GM12878 (cell line): ENCODE measurements around the gene PPP6C. TPM values are rescaled to one million over a fixed set of nuclear protein-coding genes. Genes with fewer than 3 reads are reported as not detected.

Source experiments
- ATAC-seq: fragments of 200-7000 bp; cut with Tn5 transposase; 3 replicates; pipeline ENCODE4 v1.9.1; 2020; ENCODE audit warnings: mild to moderate bottlenecking, moderate library complexity
- BruUV-seq: library from RNA; stranded (reverse); fragments of 400-500 nt; replicated peaks from 2 replicates; lab custom pipeline; 2021; lab: Mats Ljungman, UMichigan
- CTCF ChIA-PET: fragments of 300-600 bp; sonication (Branson Sonifier 250); formaldehyde crosslinking; extraction: SDS; loops from one replicate; lab custom pipeline; 2021; ENCODE audit warnings: inconsistent platforms; lab: Yijun Ruan, JAX
- POLR2A ChIA-PET: fragments of 350-600 bp; formaldehyde crosslinking; extraction: SDS; loops from one replicate; lab custom pipeline; 2021; ENCODE audit warnings: inconsistent platforms; lab: Charles Lee
- RAD21 ChIA-PET: fragments of 300-600 bp; sonication (Branson Sonifier 250); formaldehyde crosslinking; loops from one replicate; lab custom pipeline; 2023; ENCODE audit warnings: antibody characterized with exemption; ENCODE audit not compliant: unreplicated experiment; lab: Charles Lee
- SMC1A ChIA-PET: fragments of 300-600 bp; sonication (Branson Sonifier 250); formaldehyde crosslinking; loops from one replicate; lab custom pipeline; 2023; ENCODE audit not compliant: unreplicated experiment, uncharacterized antibody; lab: Charles Lee
- DNase-seq: peaks from one replicate; pipeline ENCODE4 v3.0.0-alpha.2; 2011; ENCODE audit warnings: low read depth, low spot score
- FAIRE-seq: peaks from 3 replicates; lab custom pipeline; 2011; peaks lifted over from hg19 to GRCh38; lab: Jason Lieb, UNC
- H2AFZ ChIP-seq: 2 replicates; pipeline ENCODE4 v1.6.0; 2011; ENCODE audit warnings: low read depth, low read length, control low read depth; ENCODE audit not compliant: control insufficient read depth
- H3K27ac ChIP-seq: 2 replicates; pipeline ENCODE4 v1.5.1; 2011; ENCODE audit warnings: control low read depth; ENCODE audit not compliant: control insufficient read depth, insufficient read depth
- H3K27me3 ChIP-seq, 2 experiments: replicated peaks in 1 of 2; 2 replicates each; pipeline versions ENCODE4 v1.6.0 to v1.6.1; 2011; ENCODE audit warnings: low read length in 1 of 2; ENCODE audit not compliant: control insufficient read depth in 2 of 2, insufficient read depth in 2 of 2
- H3K36me3 ChIP-seq, 2 experiments: 2 replicates each; pipeline ENCODE4 v1.5.1; 2011; ENCODE audit warnings: low read length in 1 of 2; ENCODE audit not compliant: control insufficient read depth in 2 of 2, insufficient read depth in 2 of 2
- H3K4me1 ChIP-seq: 2 replicates; pipeline ENCODE4 v1.6.1; 2011; ENCODE audit warnings: mild to moderate bottlenecking, low read length, moderate library complexity, mixed read lengths; ENCODE audit not compliant: control insufficient read depth, insufficient read depth
- H3K4me2 ChIP-seq: 2 replicates; pipeline ENCODE4 v1.6.0; 2011; ENCODE audit warnings: control low read depth; ENCODE audit not compliant: control insufficient read depth, insufficient read depth
- H3K4me3 ChIP-seq: fragments of 200-600 bp; sonication (generic); 2 replicates; pipeline ENCODE4 v1.5.1; 2016
- H3K79me2 ChIP-seq: 2 replicates; pipeline ENCODE4 v1.6.0; 2011; ENCODE audit warnings: low read length; ENCODE audit not compliant: control insufficient read depth, insufficient read depth
- H3K9ac ChIP-seq: 2 replicates; pipeline ENCODE4 v1.8.0; 2011; ENCODE audit warnings: low read length, control low read depth, mixed read lengths; ENCODE audit not compliant: control insufficient read depth, insufficient read depth
- H3K9me3 ChIP-seq: replicated peaks from 3 replicates; pipeline ENCODE4 v1.5.1; 2011; ENCODE audit warnings: mild to moderate bottlenecking, low read length; ENCODE audit not compliant: control insufficient read depth, insufficient read depth
- H4K20me1 ChIP-seq: 2 replicates; pipeline ENCODE4 v1.6.0; 2011; ENCODE audit not compliant: control insufficient read depth, insufficient read depth
- BMI1 ChIP-seq: fragments of 450-650 bp; IDR thresholded peaks from 2 replicates; pipeline ENCODE4 v1.6.1; 2016; ENCODE audit warnings: mild to moderate bottlenecking, moderate library complexity, borderline replicate concordance
- CHD2 ChIP-seq: IDR thresholded peaks from 2 replicates; pipeline ENCODE4 v1.6.1; 2011; ENCODE audit warnings: low read depth, low read length, improper control_type of control experiment, borderline replicate concordance
- CREM ChIP-seq: IDR thresholded peaks from 2 replicates; pipeline ENCODE4 v1.6.1; 2014; ENCODE audit warnings: antibody characterized with exemption, low read depth
- EGR1 ChIP-seq, 2 experiments: IDR thresholded peaks; 1 replicate in 1 of 2; 2 replicates in 1 of 2; pipeline ENCODE4 v1.6.1; 2011 to 2012; ENCODE audit warnings: low read depth in 2 of 2, low read length in 2 of 2, borderline replicate concordance in 1 of 2, mild to moderate bottlenecking in 1 of 2, moderate library complexity in 1 of 2
- FOS ChIP-seq: IDR thresholded peaks from 3 replicates; pipeline ENCODE4 v1.6.1; 2011; ENCODE audit warnings: borderline replicate concordance; ENCODE audit not compliant: insufficient read length; ENCODE audit errors: extremely low read depth
- GATAD2B ChIP-seq: fragments of 450-650 bp; conservative IDR thresholded peaks from 2 replicates; pipeline ENCODE4 v1.6.1; 2017; ENCODE audit warnings: low read depth, mild to moderate bottlenecking, moderate library complexity
- JUNB ChIP-seq: IDR thresholded peaks from 2 replicates; pipeline ENCODE4 v1.6.1; 2016; ENCODE audit warnings: antibody characterized with exemption, mild to moderate bottlenecking
- NBN ChIP-seq: fragments of 450-650 bp; IDR thresholded peaks from 2 replicates; pipeline ENCODE4 v1.6.1; 2016
- PKNOX1 ChIP-seq: fragments of 450-650 bp; IDR thresholded peaks from 2 replicates; pipeline ENCODE4 v1.6.1; 2016; ENCODE audit warnings: mild to moderate bottlenecking
- RB1 ChIP-seq: fragments of 450-650 bp; formaldehyde crosslinking; IDR thresholded peaks from 2 replicates; pipeline ENCODE4 v1.6.1; 2017; ENCODE audit warnings: mild to moderate bottlenecking, borderline replicate concordance
- SMARCA5 ChIP-seq: fragments of 450-650 bp; IDR thresholded peaks from 2 replicates; pipeline ENCODE4 v1.6.1; 2017; ENCODE audit warnings: mild to moderate bottlenecking
- TCF3 ChIP-seq: IDR thresholded peaks from 2 replicates; pipeline ENCODE4 v1.6.1; 2012; ENCODE audit warnings: low read depth, mild to moderate bottlenecking, low read length, borderline replicate concordance; ENCODE audit not compliant: insufficient read depth
- TCF7 ChIP-seq: IDR thresholded peaks from 2 replicates; pipeline ENCODE4 v1.6.1; 2014; ENCODE audit warnings: antibody characterized with exemption, borderline replicate concordance
- YY1 ChIP-seq: IDR thresholded peaks from 2 replicates; pipeline ENCODE4 v1.6.1; 2011; ENCODE audit warnings: low read depth, mild to moderate bottlenecking, low read length
- WGBS: methylation state at CpG from one replicate; pipeline ENCODE4 v1.1.6; 2016; ENCODE audit warnings: low lambda C conversion rate; ENCODE audit not compliant: insufficient replicate concordance, insufficient coverage; ENCODE audit errors: missing lambda C conversion rate; 5-methylcytosine and 5-hydroxymethylcytosine counted together
- in situ Hi-C: fragments of 300-500 bp; cut with MboI; formaldehyde crosslinking; loops from 9 replicates; pipeline ENCODE4 v1.14.3; 2018; ENCODE audit warnings: mixed read lengths
- intact Hi-C: fragments of 100-400 bp; cut with micrococcal nuclease; formaldehyde crosslinking; loops from one replicate; pipeline ENCODE4 v1.14.2; 2022; ENCODE audit not compliant: unreplicated experiment
- polyA plus RNA-seq, 11 experiments: library from polyadenylated mRNA; depleted of rRNA in 4 of 11; unstranded in 6 of 11; stranded (reverse) in 5 of 11; fragments of >200 nt; fragmentation: Nextera tagmentation in 4 of 11; fragmentation: Illumina TruSeq in 1 of 11; extraction: Ambion mirVana in 4 of 11; extraction: Trizol in 1 of 11; gene quantifications; 1 replicate in 1 of 11; 2 replicates in 10 of 11; pipeline versions ENCODE4 v1.2.1 to v1.2.3, GENCODE V29; 2011 to 2016; ENCODE audit warnings: inconsistent platforms in 2 of 11, missing spikeins in 2 of 11, low read depth in 1 of 11
- total RNA-seq, 4 experiments: library from RNA; depleted of rRNA in 3 of 4; stranded (reverse); fragments of >200 nt in 3 of 4; fragmentation: Illumina TruSeq in 1 of 4; extraction: Trizol in 1 of 4; gene quantifications; 2 replicates each; pipeline versions ENCODE4 v1.2.1 to v1.2.3, GENCODE V29; 2013 to 2021

Gene PPP6C
- total and polyA plus RNA-seq, 10 of the 15 experiments (the other 5 are each of a cell fraction or from before 2014, with no cell fraction given): 26.8 to 45.3 (median 37.1) TPM

- TF ChIP-seq CREM (peak; percentile 68), GATAD2B (peak; percentile 39; the same call in 1 of the 2 replicates), TCF3 (peak; percentile 71; the same call in 1 of the 2 replicates), RB1 (peak; percentile 98; the same call in 1 of the 2 replicates), SMARCA5 (peak; percentile 95), NBN (peak; percentile 80), FOS (peak; percentile 76), CHD2 (peak; percentile 95), YY1 (peak; percentile 84), EGR1 (IDR thresholded peaks at IDR 0.05; ENCODE audit: borderline replicate concordance in 1 of 2, low read depth in 2 of 2, low read length in 2 of 2) (peak in 1 of 2 experiments; percentile 46; a peak in 1 of 3 replicates), TCF7 (no peak)
These were observed 46.1 kb downstream of the PPP6C start, which contains the start of gene SCAI (continued) for GRCh38 chr9:125143377-125144090.

- ChIA-PET RAD21 (interaction anchor here (0.7 to 2.0 kb wide), 10 partner anchors 17 to 371 kb away, joined by 4 to 8 read pairs (median 6); partner anchors contain the start of genes NR6A1 and WDR38), SMC1A (interaction anchor here (0.5 to 3.4 kb wide), 7 partner anchors 16 to 475 kb away, joined by 3 to 19 read pairs (median 4); no protein-coding TSS in a partner anchor), CTCF (interaction anchor here (0.9 to 2.8 kb wide), 10 partner anchors 9 to 371 kb away, joined by 3 to 14 read pairs (median 6); partner anchors contain the start of genes ARPC5L, GOLGA1 and RPL35), POLR2A (interaction anchor here (0.6 to 1.4 kb wide), 6 partner anchors 11 to 498 kb away, joined by 3 to 7 read pairs (median 4); no protein-coding TSS in a partner anchor)
- in situ Hi-C loops: loop anchor here (5.0 kb wide), 1 partner anchor 370 kb away; the partner anchor contains the start of gene NR6A1
- H3K79me2 ChIP-seq: peaks cover 3% of the 10 kb centered on the region
- no peaks in the 10 kb centered on the region for H3K9me3 ChIP-seq
- H3K4me3 ChIP-seq: peak overlapping the region; percentile 67
- FAIRE-seq: no peak
- H3K27me3 ChIP-seq: no peaks in the 10 kb centered on the region
- peak overlapping the region; percentile 64 for H2AFZ ChIP-seq
- H3K36me3 ChIP-seq: no peaks in the 10 kb centered on the region
- 3% methylated on average over 31 of the region's 54 CpGs for WGBS
- no TSS peak for BruUV-seq
- no peaks in the 10 kb centered on the region for H4K20me1 ChIP-seq
- peak; percentile 58 for ATAC-seq
- intact Hi-C loops: loop anchor here (1.0 to 10.0 kb wide), 5 partner anchors 138 to 368 kb away; partner anchors contain the start of gene GOLGA1
- peaks cover 10% of the 10 kb centered on the region for H3K4me1 ChIP-seq
- peak overlapping the region; percentile 6; the same call in 1 of the 2 replicates for H3K27ac ChIP-seq
- no peak for DNase-seq
- peak overlapping the region; percentile 80 for H3K4me2 ChIP-seq
- no peak for TF ChIP-seq JUNB
- TF ChIP-seq BMI1: no peak
- TF ChIP-seq PKNOX1: peak; percentile 16; the same call in 1 of the 2 replicates
- peak overlapping the region; percentile 50; the same call in 1 of the 2 replicates for H3K9ac ChIP-seq
These were observed 46.8 kb downstream of the PPP6C start for GRCh38 chr9:125142560-125143376.
